Body of pancreas (tissue), 4 donors: ENCODE measurements around the gene PDIA4. TPM values are rescaled to one million over a fixed set of nuclear protein-coding genes. Genes with fewer than 3 reads are reported as not detected.
A peak's percentile ranks its signal among the peaks of the same experiment; 100 is the strongest.

Source experiments
- ATAC-seq: fragments of 150-250 bp; one replicate; pipeline ENCODE4 v1.9.1; 2016
- DNase-seq, 4 donors: peaks; one replicate each; pipeline ENCODE4 v3.0.0-alpha.2; 2019
- H3K27ac ChIP-seq, 4 donors: fragments of 200-600 bp; sonication (generic); 1 replicate in 3 of 4; 2 replicates in 1 of 4; pipeline versions ENCODE4 v1.5.1 to v1.6.1; 2016 to 2019; ENCODE audit warnings: mild to moderate bottlenecking in 1 of 4, mixed read lengths in 1 of 4, moderate library complexity in 1 of 4
- H3K27me3 ChIP-seq, 2 donors: fragments of 200-600 bp; sonication (generic); one replicate each; pipeline ENCODE4 v1.6.0; 2016; ENCODE audit warnings: mild to moderate bottlenecking in 1 of 2
- H3K36me3 ChIP-seq, 2 donors: fragments of 200-600 bp; sonication (generic); replicated peaks in 1 of 2; 2 replicates each; pipeline ENCODE4 v1.5.1; 2016; ENCODE audit warnings: low read depth in 2 of 2; ENCODE audit not compliant: insufficient read depth in 1 of 2
- H3K4me1 ChIP-seq: fragments of 200-600 bp; sonication (generic); one replicate; pipeline ENCODE4 v1.6.0; 2016
- H3K4me3 ChIP-seq, 2 donors: fragments of 200-600 bp; sonication (generic); 1 replicate in 1 of 2; 2 replicates in 1 of 2; pipeline ENCODE4 v1.5.1; 2016 to 2019
- H3K9me3 ChIP-seq, 3 donors: fragments of 200-600 bp; sonication (generic); 1 replicate in 2 of 3; 2 replicates in 1 of 3; pipeline ENCODE4 v1.5.1; 2016
- CTCF ChIP-seq, 7 experiments: fragments of 450-650 bp in 4 of 7; fragments of 200-600 bp in 3 of 7; sonication (generic) in 3 of 7; IDR thresholded peaks; one replicate each; pipeline ENCODE4 v1.5.1; 2016 to 2019; ENCODE audit warnings: antibody characterized with exemption in 7 of 7
- POLR2A ChIP-seq, 3 donors: fragments of 450-650 bp; IDR thresholded peaks; one replicate each; pipeline ENCODE4 v1.6.1; 2016; ENCODE audit warnings: antibody characterized with exemption in 3 of 3, mild to moderate bottlenecking in 2 of 3
- WGBS, 2 donors: methylation state at CpG; one replicate each; pipeline ENCODE4 v1.1.5; 2017; 5-methylcytosine and 5-hydroxymethylcytosine counted together
- intact Hi-C: fragments of 100-400 bp; cut with DNase I; formaldehyde crosslinking; loops from one replicate; pipeline ENCODE4 v1.15.1; 2023
- total RNA-seq, 2 donors: library from RNA; depleted of rRNA; stranded (reverse); fragments of >200 nt; gene quantifications; one replicate each; pipeline ENCODE4 v1.1.0, GENCODE V29; 2016

Gene PDIA4
- 100 to 1,000 TPM in 1 of 2 donors, 10 to 100 TPM in 1; 80.4 to 140 TPM for total RNA-seq

GRCh38 chr7:149028346-149029109 lies at the start of gene PDIA4:
Gene PDIA4, minus strand, starts transcription at chr7:149028505. Its CDS starts 97 bp downstream, at chr7:149028408.
- no peaks in the 10 kb centered on the region for H3K27me3 ChIP-seq
- ATAC-seq (peak; percentile 94), DNase-seq (peak; percentile 99 to 100 (median 99))
- H3K36me3 ChIP-seq, result no peaks in the 10 kb centered on the region
- H3K4me3 ChIP-seq, result peak within 1 kb of the TSS; percentile 51 to 87
- intact Hi-C loops, result no loop called here
- peaks cover 38% of the 10 kb centered on the region for H3K4me1 ChIP-seq
- no peaks in the 10 kb centered on the region for H3K9me3 ChIP-seq
- 1% methylated on average over 63 of the region's 87 CpGs; no CpG with 5 or more reads in 1 of the 2 donors for WGBS, 2 donors
- TF ChIP-seq CTCF (IDR thresholded peaks at IDR 0.05) (peak in 5 of 7 experiments; percentile 12 to 49 (median 43)), POLR2A (IDR thresholded peaks at IDR 0.05) (peak; percentile 91 to 92 (median 92))
- peak within 1 kb of the TSS; percentile 93 to 99 (median 94) for H3K27ac ChIP-seq

- no peak overlapping the region for H3K4me3 ChIP-seq
- H3K27me3 ChIP-seq, result no peaks in the 10 kb centered on the region
- DNase-seq (no peak), ATAC-seq (no peak)
- H3K4me1 ChIP-seq, result no peaks in the 10 kb centered on the region
- H3K27ac ChIP-seq, result no peak overlapping the region
- H3K36me3 ChIP-seq, result peaks cover 0 to 2% of the 10 kb centered on the region in 2 donors
- 85 to 88% methylated on average over 9 of the region's 9 CpGs for WGBS, 2 donors
- H3K9me3 ChIP-seq, result no peaks in the 10 kb centered on the region
- intact Hi-C loops, result no loop called here
- TF ChIP-seq POLR2A (IDR thresholded peaks at IDR 0.05), result no peak
- no peak for TF ChIP-seq CTCF (IDR thresholded peaks at IDR 0.05)
These were observed 49.3 kb upstream of the PDIA4 start for GRCh38 chr7:149077594-149077993.

GRCh38 chr7:149075286-149075685 lies 47.0 kb upstream of the PDIA4 start:
- Histone ChIP-seq H3K36me3 (peaks cover 0 to 6% of the 10 kb centered on the region in 2 donors), H3K9me3 (no peaks in the 10 kb centered on the region), H3K27me3 (no peaks in the 10 kb centered on the region), H3K27ac (no peak overlapping the region), H3K4me1 (no peaks in the 10 kb centered on the region), H3K4me3 (no peak overlapping the region)
- intact Hi-C loops, result no loop called here
- no peak for DNase-seq
- WGBS, 2 donors, result 96 to 100% methylated on average over 2 of the region's 2 CpGs
- TF ChIP-seq POLR2A (IDR thresholded peaks at IDR 0.05), result no peak
- ATAC-seq, result no peak

GRCh38 chr7:149074116-149074885 lies 46.0 kb upstream of the PDIA4 start:
- Histone ChIP-seq H3K4me3 (no peak overlapping the region), H3K27ac (no peak overlapping the region), H3K9me3 (no peaks in the 10 kb centered on the region), H3K27me3 (no peaks in the 10 kb centered on the region), H3K36me3 (peaks cover 0 to 6% of the 10 kb centered on the region in 2 donors), H3K4me1 (no peaks in the 10 kb centered on the region)
- TF ChIP-seq CTCF (IDR thresholded peaks at IDR 0.05) (no peak), POLR2A (IDR thresholded peaks at IDR 0.05) (no peak)
- 78 to 91% methylated on average over 3 of the region's 3 CpGs for WGBS, 2 donors
- no peak for ATAC-seq
- no peak for DNase-seq
- intact Hi-C loops, result no loop called here

- H3K4me1 ChIP-seq, result no peaks in the 10 kb centered on the region
- H3K4me3 ChIP-seq, result no peak overlapping the region
- WGBS, 2 donors, result 87 to 89% methylated on average over 4 of the region's 4 CpGs
- no peak overlapping the region for H3K27ac ChIP-seq
- no peaks in the 10 kb centered on the region for H3K27me3 ChIP-seq
- intact Hi-C loops, result no loop called here
- TF ChIP-seq POLR2A (IDR thresholded peaks at IDR 0.05) (no peak), CTCF (IDR thresholded peaks at IDR 0.05) (no peak)
- no peak for DNase-seq
- H3K9me3 ChIP-seq, result no peaks in the 10 kb centered on the region
- ATAC-seq, result no peak
- peaks cover 0 to 6% of the 10 kb centered on the region in 2 donors for H3K36me3 ChIP-seq
These were observed 44.1 kb upstream of the PDIA4 start for GRCh38 chr7:149072438-149072775.
